Smooth muscle cell (in vitro differentiated cells): ENCODE measurements around the gene NR3C2. TPM values are rescaled to one million over a fixed set of nuclear protein-coding genes. Genes with fewer than 3 reads are reported as not detected.

Experiments
- DNase-seq: peaks from one replicate; lab custom pipeline; 2025; ENCODE audit not compliant: unreplicated experiment; lab: John Stamatoyannopoulos, UW
- H2AFZ ChIP-seq: fragments of 200-600 bp; sonication (generic); 2 replicates; pipeline ENCODE4 v1.6.0; 2016; ENCODE audit warnings: antibody characterized with exemption, low read depth, mild to moderate bottlenecking
- H3F3A ChIP-seq: fragments of 200-600 bp; sonication (generic); 2 replicates; pipeline ENCODE4 v1.6.0; 2017; ENCODE audit warnings: antibody characterized with exemption, low read depth
- H3K27ac ChIP-seq: fragments of 200-600 bp; sonication (generic); 2 replicates; pipeline ENCODE4 v1.5.1; 2016; ENCODE audit warnings: low read depth, mild to moderate bottlenecking
- H3K27me3 ChIP-seq: fragments of 200-600 bp; sonication (generic); 2 replicates; pipeline ENCODE4 v1.6.1; 2016; ENCODE audit warnings: low read depth, mild to moderate bottlenecking
- H3K36me3 ChIP-seq: fragments of 200-600 bp; sonication (generic); 2 replicates; pipeline ENCODE4 v1.5.1; 2016; ENCODE audit warnings: low read depth
- H3K4me1 ChIP-seq: fragments of 200-600 bp; sonication (generic); 2 replicates; pipeline ENCODE4 v1.5.1; 2016; ENCODE audit warnings: low read depth
- H3K4me2 ChIP-seq: fragments of 200-600 bp; sonication (generic); 2 replicates; pipeline ENCODE4 v1.6.0; 2016; ENCODE audit warnings: mild to moderate bottlenecking
- H3K4me3 ChIP-seq: fragments of 200-600 bp; sonication (generic); 2 replicates; pipeline ENCODE4 v1.5.1; 2016; ENCODE audit warnings: mild to moderate bottlenecking
- H3K79me2 ChIP-seq: fragments of 200-600 bp; sonication (generic); 2 replicates; pipeline ENCODE4 v1.6.0; 2016; ENCODE audit warnings: low read depth, mild to moderate bottlenecking
- H3K9ac ChIP-seq: fragments of 200-600 bp; sonication (generic); 2 replicates; pipeline ENCODE4 v1.6.0; 2016; ENCODE audit warnings: low read depth
- H3K9me3 ChIP-seq: fragments of 200-600 bp; sonication (generic); replicated peaks from 2 replicates; pipeline ENCODE4 v1.5.1; 2016; ENCODE audit warnings: low read depth
- H4K20me1 ChIP-seq: fragments of 200-600 bp; sonication (generic); 2 replicates; pipeline ENCODE4 v1.6.0; 2016; ENCODE audit warnings: low read depth
- CTCF ChIP-seq: fragments of 200-600 bp; sonication (generic); IDR thresholded peaks from 2 replicates; pipeline ENCODE4 v1.5.1; 2017; ENCODE audit warnings: borderline replicate concordance, mild to moderate bottlenecking, antibody characterized with exemption; ENCODE audit not compliant: insufficient read depth, poor library complexity, severe bottlenecking
- WGBS: methylation state at CpG from one replicate; pipeline ENCODE4 v1.1.7; 2016; ENCODE audit warnings: low lambda C conversion rate; 5-methylcytosine and 5-hydroxymethylcytosine counted together
- polyA plus RNA-seq: library from polyadenylated mRNA; unstranded; fragments of >200 nt; fragmentation: Nextera tagmentation; extraction: Ambion mirVana; gene quantifications from 2 replicates; pipeline ENCODE4 v1.2.1, GENCODE V29; 2016
- total RNA-seq: library from RNA; depleted of rRNA; stranded (reverse); fragments of >200 nt; gene quantifications from 2 replicates; pipeline ENCODE4 v1.2.3, GENCODE V29; 2014

Gene NR3C2
- total and polyA plus RNA-seq, 2 experiments from 2014 or later: 0.09 TPM; not detected in 1

- no peaks in the 10 kb centered on the region for H3K36me3 ChIP-seq
- H3K79me2 ChIP-seq: no peaks in the 10 kb centered on the region
- peaks cover 32% of the 10 kb centered on the region for H3K27me3 ChIP-seq
- no peak overlapping the region for H3K27ac ChIP-seq
- WGBS: 92% methylated on average over 7 of the region's 7 CpGs
- no peak overlapping the region for H2AFZ ChIP-seq
- H4K20me1 ChIP-seq: no peaks in the 10 kb centered on the region
- DNase-seq: no peak
- H3K4me1 ChIP-seq: peaks cover 2% of the 10 kb centered on the region
- H3K4me3 ChIP-seq: no peak overlapping the region
- H3K9me3 ChIP-seq: no peaks in the 10 kb centered on the region
- no peak for TF ChIP-seq CTCF
- H3F3A ChIP-seq: no peaks in the 10 kb centered on the region
- no peak overlapping the region for H3K9ac ChIP-seq
- no peak overlapping the region for H3K4me2 ChIP-seq
Observed at GRCh38 chr4:148436512-148436911, 5.7 kb downstream of the NR3C2 start.

- H3K79me2 ChIP-seq: no peaks in the 10 kb centered on the region
- H3F3A ChIP-seq: no peaks in the 10 kb centered on the region
- H3K4me3 ChIP-seq: no peak overlapping the region
- DNase-seq: no peak
- no peaks in the 10 kb centered on the region for H4K20me1 ChIP-seq
- no peaks in the 10 kb centered on the region for H3K9me3 ChIP-seq
- TF ChIP-seq CTCF: no peak
- H3K27me3 ChIP-seq: peaks cover 25% of the 10 kb centered on the region
- H3K4me1 ChIP-seq: no peaks in the 10 kb centered on the region
- no peak overlapping the region for H3K27ac ChIP-seq
- H2AFZ ChIP-seq: no peak overlapping the region
- no peak overlapping the region for H3K4me2 ChIP-seq
- 89% methylated on average over 16 of the region's 16 CpGs for WGBS
- no peaks in the 10 kb centered on the region for H3K36me3 ChIP-seq
- H3K9ac ChIP-seq: no peak overlapping the region
Observed at GRCh38 chr4:148435654-148436406, 6.4 kb downstream of the NR3C2 start.

DNA sequence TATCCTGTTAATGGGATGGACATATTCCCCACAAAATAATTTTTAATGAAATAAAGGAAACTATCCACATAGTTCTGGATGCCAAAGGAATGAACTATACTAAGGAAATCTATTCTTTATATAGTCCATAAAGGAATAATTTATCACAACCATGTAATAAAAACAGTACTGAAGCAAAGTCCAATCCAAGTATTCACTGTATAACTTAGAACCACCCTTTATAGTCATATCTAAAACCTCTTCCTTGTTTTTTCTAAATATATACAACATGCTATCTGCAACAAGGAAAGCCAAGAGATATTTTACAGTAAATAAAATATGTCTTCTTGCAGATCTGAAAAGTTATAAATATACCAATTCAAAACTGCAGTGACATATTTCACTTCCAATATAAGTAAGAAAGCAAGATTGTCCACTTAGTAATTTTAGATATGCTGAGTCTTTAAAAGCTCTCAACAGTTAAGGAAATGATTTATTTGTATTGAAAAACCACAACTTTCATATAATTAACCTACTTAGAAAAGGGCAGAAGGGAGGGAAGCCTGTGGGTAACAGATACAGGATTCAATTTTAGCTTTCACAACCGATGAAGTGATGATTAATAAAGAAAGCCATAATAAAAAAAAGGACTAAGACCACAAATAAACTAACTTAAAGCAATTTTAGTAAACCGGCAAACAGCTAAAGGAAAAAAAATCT lies 8.0 kb downstream of the NR3C2 start:
- 90% methylated on average over 2 of the region's 2 CpGs for WGBS
- H3K9me3 ChIP-seq: no peaks in the 10 kb centered on the region
- H3K36me3 ChIP-seq: no peaks in the 10 kb centered on the region
- H3K27ac ChIP-seq: no peak overlapping the region
- H3K27me3 ChIP-seq: peaks cover 9% of the 10 kb centered on the region
- no peaks in the 10 kb centered on the region for H3K79me2 ChIP-seq
- no peak overlapping the region for H3K4me2 ChIP-seq
- no peaks in the 10 kb centered on the region for H3F3A ChIP-seq
- DNase-seq: no peak
- TF ChIP-seq CTCF: no peak
- no peak overlapping the region for H3K4me3 ChIP-seq
- H4K20me1 ChIP-seq: no peaks in the 10 kb centered on the region
- no peak overlapping the region for H3K9ac ChIP-seq
- no peaks in the 10 kb centered on the region for H3K4me1 ChIP-seq
- H2AFZ ChIP-seq: no peak overlapping the region
